HUES48 (cell line): Measurements from ENCODE around the gene PROM2.

Experiments used
- H3K27ac ChIP-seq: one replicate; pipeline ENCODE4 v1.7.0; 2013; ENCODE audit warnings: low read depth, low read length, inconsistent platforms
- H3K27me3 ChIP-seq: 2 replicates; pipeline ENCODE4 v1.6.1; 2013; ENCODE audit warnings: mild to moderate bottlenecking, low read length; ENCODE audit not compliant: control insufficient read depth, insufficient read depth
- H3K36me3 ChIP-seq: 2 replicates; pipeline ENCODE4 v1.6.1; 2013; ENCODE audit warnings: low read length; ENCODE audit not compliant: control insufficient read depth, insufficient read depth
- H3K4me1 ChIP-seq: 2 replicates; pipeline ENCODE4 v1.6.1; 2013; ENCODE audit warnings: mild to moderate bottlenecking, low read length; ENCODE audit not compliant: control insufficient read depth, insufficient read depth
- H3K4me3 ChIP-seq: 2 replicates; pipeline ENCODE4 v1.5.1; 2013; ENCODE audit warnings: mild to moderate bottlenecking, low read depth, low read length
- H3K9ac ChIP-seq: 2 replicates; pipeline ENCODE4 v1.6.1; 2013; ENCODE audit warnings: mild to moderate bottlenecking, low read depth, low read length, moderate library complexity
- H3K9me3 ChIP-seq: 2 replicates; pipeline ENCODE4 v1.6.1; 2013; ENCODE audit warnings: low read length; ENCODE audit not compliant: control insufficient read depth, insufficient read depth

Gene PROM2

DNA sequence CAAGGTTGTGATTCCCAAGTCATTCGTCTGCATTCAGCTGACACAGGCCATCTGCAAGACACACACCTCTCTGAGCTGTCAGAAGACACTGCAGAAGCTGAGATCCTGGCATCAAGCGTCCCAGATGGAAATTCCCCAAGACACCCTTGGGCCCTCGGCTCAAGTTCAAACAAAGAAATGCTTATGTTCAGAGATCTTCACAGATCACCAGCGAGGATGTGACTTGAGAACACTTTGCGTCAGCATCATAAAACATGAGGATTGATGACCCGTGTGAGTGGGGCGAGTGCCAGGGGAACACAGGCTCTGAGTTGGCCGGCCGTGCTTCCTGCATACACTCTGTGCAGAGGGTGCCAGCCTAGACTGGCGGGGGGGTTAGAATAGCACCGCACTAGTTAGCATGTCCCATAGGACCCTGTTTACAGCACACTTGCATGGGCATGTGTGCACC lies 59.7 kb downstream of the PROM2 start:
- no peak overlapping the region for H3K27ac ChIP-seq
- no peaks in the 10 kb centered on the region; the same call in 1 of the 2 replicates for H3K27me3 ChIP-seq
- no peaks in the 10 kb centered on the region for H3K9me3 ChIP-seq
- H3K36me3 ChIP-seq: no peaks in the 10 kb centered on the region
- no peak overlapping the region for H3K9ac ChIP-seq
- H3K4me3 ChIP-seq: no peak overlapping the region
- no peaks in the 10 kb centered on the region for H3K4me1 ChIP-seq

- H3K4me3 ChIP-seq: no peak overlapping the region
- no peaks in the 10 kb centered on the region; the same call in 1 of the 2 replicates for H3K27me3 ChIP-seq
- H3K4me1 ChIP-seq: no peaks in the 10 kb centered on the region
- H3K27ac ChIP-seq: no peak overlapping the region
- no peaks in the 10 kb centered on the region for H3K36me3 ChIP-seq
- H3K9me3 ChIP-seq: no peaks in the 10 kb centered on the region
- no peak overlapping the region for H3K9ac ChIP-seq
Observed at GRCh38 chr2:95334916-95335641, 60.8 kb downstream of the PROM2 start.

GRCh38 chr2:95336406-95336805 lies 62.2 kb downstream of the PROM2 start:
- Histone ChIP-seq H3K9ac (no peak overlapping the region), H3K27ac (no peak overlapping the region), H3K27me3 (peaks cover 9% of the 10 kb centered on the region; the same call in 1 of the 2 replicates), H3K9me3 (no peaks in the 10 kb centered on the region), H3K36me3 (no peaks in the 10 kb centered on the region), H3K4me1 (no peaks in the 10 kb centered on the region), H3K4me3 (no peak overlapping the region)

DNA sequence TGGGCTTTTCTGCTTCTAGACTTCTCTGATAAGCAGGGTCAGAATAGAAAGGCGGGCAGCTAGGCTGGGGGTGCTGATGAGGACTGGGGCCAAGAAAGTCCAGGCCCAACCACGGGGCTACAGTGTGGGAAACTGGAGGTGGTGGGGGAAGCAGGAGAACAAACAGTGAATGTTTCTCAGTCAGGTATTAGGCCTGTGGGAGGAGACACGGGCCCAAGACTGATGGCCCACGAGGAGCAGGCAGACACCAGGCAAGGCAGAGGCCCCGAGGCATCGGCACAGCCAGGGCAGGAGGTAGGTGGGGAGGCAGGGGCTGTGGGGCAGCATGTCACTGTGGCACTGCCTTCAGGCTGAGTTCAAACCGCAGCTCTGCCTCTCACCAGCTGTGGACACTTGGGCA lies 63.6 kb downstream of the PROM2 start:
- no peak overlapping the region for H3K9ac ChIP-seq
- H3K36me3 ChIP-seq: no peaks in the 10 kb centered on the region
- H3K4me1 ChIP-seq: no peaks in the 10 kb centered on the region
- H3K27me3 ChIP-seq: peaks cover 22% of the 10 kb centered on the region
- no peak overlapping the region for H3K27ac ChIP-seq
- H3K4me3 ChIP-seq: no peak overlapping the region
- no peaks in the 10 kb centered on the region for H3K9me3 ChIP-seq
